HEK293T (cell line): ENCODE results near the gene SLC18A3.

Experiments used
- CTCF ChIA-PET: fragments of 350-600 bp; formaldehyde crosslinking; extraction: SDS; loops from one replicate; lab custom pipeline; 2021; ENCODE audit warnings: antibody characterized with exemption, inconsistent platforms; lab: Yijun Ruan, JAX
- POLR2A ChIA-PET: fragments of 350-600 bp; formaldehyde crosslinking; extraction: SDS; loops from one replicate; lab custom pipeline; 2020; ENCODE audit warnings: antibody characterized with exemption, inconsistent platforms; lab: Yijun Ruan, JAX
- DNase-seq: peaks from one replicate; pipeline ENCODE4 v3.0.0; 2012; ENCODE audit warnings: mixed read lengths; ENCODE audit errors: extremely low spot score
- ARNT ChIP-seq: fragments of 450-650 bp; IDR thresholded peaks from 2 replicates; pipeline ENCODE4 v1.6.1; 2017; ENCODE audit warnings: mild to moderate bottlenecking
- BHLHE40 ChIP-seq: fragments of 450-650 bp; IDR thresholded peaks from 2 replicates; pipeline ENCODE4 v1.6.1; 2016; ENCODE audit warnings: mild to moderate bottlenecking, moderate library complexity, borderline replicate concordance
- CTBP1 ChIP-seq: fragments of 450-650 bp; IDR thresholded peaks from 2 replicates; pipeline ENCODE4 v1.6.1; 2016; ENCODE audit warnings: borderline replicate concordance
- ELF4 ChIP-seq: fragments of 450-650 bp; IDR thresholded peaks from 2 replicates; pipeline ENCODE4 v1.6.1; 2017; ENCODE audit warnings: antibody characterized with exemption
- FOXA1 ChIP-seq: fragments of 450-650 bp; IDR thresholded peaks from 2 replicates; pipeline ENCODE4 v1.6.1; 2016; ENCODE audit warnings: mild to moderate bottlenecking
- FOXK2 ChIP-seq: fragments of 450-650 bp; IDR thresholded peaks from 2 replicates; pipeline ENCODE4 v1.6.1; 2016; ENCODE audit warnings: mild to moderate bottlenecking
- FOXM1 ChIP-seq: fragments of 450-650 bp; IDR thresholded peaks from 2 replicates; pipeline ENCODE4 v1.6.1; 2017; ENCODE audit warnings: mild to moderate bottlenecking, borderline replicate concordance
- HDGF ChIP-seq: fragments of 450-650 bp; IDR thresholded peaks from 2 replicates; pipeline ENCODE4 v1.6.1; 2017; ENCODE audit warnings: antibody characterized with exemption, borderline replicate concordance
- L3MBTL2 ChIP-seq: fragments of 450-650 bp; conservative IDR thresholded peaks from 2 replicates; pipeline ENCODE4 v1.6.1; 2016; ENCODE audit warnings: mild to moderate bottlenecking
- LEF1 ChIP-seq: fragments of 450-650 bp; IDR thresholded peaks from 2 replicates; pipeline ENCODE4 v1.6.1; 2017; ENCODE audit warnings: mild to moderate bottlenecking, borderline replicate concordance
- NFRKB ChIP-seq: fragments of 450-650 bp; IDR thresholded peaks from 2 replicates; pipeline ENCODE4 v1.6.1; 2016; ENCODE audit warnings: mild to moderate bottlenecking, moderate library complexity
- PKNOX1 ChIP-seq: fragments of 450-650 bp; IDR thresholded peaks from 2 replicates; pipeline ENCODE4 v1.6.1; 2016
- SP1 ChIP-seq: fragments of 450-650 bp; IDR thresholded peaks from 2 replicates; pipeline ENCODE4 v1.6.1; 2017
- SUZ12 ChIP-seq: fragments of 450-650 bp; IDR thresholded peaks from 2 replicates; pipeline ENCODE4 v1.6.1; 2016; ENCODE audit warnings: mild to moderate bottlenecking
- TARDBP ChIP-seq: fragments of 450-650 bp; IDR thresholded peaks from 2 replicates; pipeline ENCODE4 v1.6.1; 2016
- ZNF384 ChIP-seq: fragments of 450-650 bp; IDR thresholded peaks from 2 replicates; pipeline ENCODE4 v1.6.1; 2016

SLC18A3 gene

GRCh38 chr10:49615721-49616120 is 5.6 kb downstream of the SLC18A3 start:
- no peak for TF ChIP-seq CTBP1
- no peak for TF ChIP-seq ARNT
- TF ChIP-seq BHLHE40: no peak
- TF ChIP-seq ZNF384: no peak
- TF ChIP-seq PKNOX1: no peak
- TF ChIP-seq ELF4: no peak
- no peak for TF ChIP-seq SP1
- TF ChIP-seq TARDBP: no peak
- no peak for TF ChIP-seq FOXM1
- CTCF ChIA-PET: no interaction called here
- POLR2A ChIA-PET: no interaction called here
- DNase-seq: no peak

- TF ChIP-seq BHLHE40 (no peak), ZNF384 (no peak), FOXM1 (no peak)
- ChIA-PET CTCF (no interaction called here), POLR2A (no interaction called here)
- no peak for DNase-seq
Measured at GRCh38 chr10:49616421-49617101, 6.5 kb downstream of the SLC18A3 start.

GRCh38 chr10:49617121-49618020 is 7.3 kb downstream of the SLC18A3 start:
- TF ChIP-seq BHLHE40 (no peak), NFRKB (no peak), FOXM1 (no peak), CTBP1 (no peak), SP1 (no peak), HDGF (no peak), TARDBP (no peak), ARNT (no peak)
- DNase-seq: no peak
- CTCF ChIA-PET: interaction anchor here (0.6 kb wide), 1 partner anchor 608 kb away, joined by 3 read pairs; no protein-coding TSS in a partner anchor
- POLR2A ChIA-PET: no interaction called here

- TF ChIP-seq NFRKB (no peak), ZNF384 (no peak), PKNOX1 (no peak), CTBP1 (no peak), FOXA1 (no peak), L3MBTL2 (no peak), LEF1 (no peak), ELF4 (no peak), FOXM1 (no peak), HDGF (no peak), FOXK2 (no peak), TARDBP (no peak), SP1 (no peak)
- ChIA-PET POLR2A (no interaction called here), CTCF (no interaction called here)
- no peak for DNase-seq
Measured at GRCh38 chr10:49618821-49619220, 8.7 kb downstream of the SLC18A3 start.

GRCh38 chr10:49619613-49620012 is 9.5 kb downstream of the SLC18A3 start:
- TF ChIP-seq TARDBP (no peak), FOXM1 (no peak), FOXA1 (no peak), LEF1 (no peak), ARNT (no peak)
- DNase-seq: no peak
- ChIA-PET CTCF (no interaction called here), POLR2A (no interaction called here)

- no peak for DNase-seq
- ChIA-PET CTCF (no interaction called here), POLR2A (no interaction called here)
- no peak for TF ChIP-seq ZNF384
- TF ChIP-seq LEF1: no peak
- TF ChIP-seq ARNT: no peak
- TF ChIP-seq SP1: no peak
- TF ChIP-seq NFRKB: no peak
- no peak for TF ChIP-seq TARDBP
- TF ChIP-seq FOXA1: no peak
- TF ChIP-seq SUZ12: no peak
- no peak for TF ChIP-seq FOXM1
- no peak for TF ChIP-seq HDGF
Measured at GRCh38 chr10:49620286-49620810, 10.2 kb downstream of the SLC18A3 start.
